ENCODE results near the gene MRPL49.

GRCh38 chr11:65134240-65134951, 12.3 kb downstream of the MRPL49 start, which contains the start of gene SYVN1:
- TF ChIP-seq CTCF (conservative IDR thresholded peaks at IDR 0.05; ENCODE audit: low read depth, low read length), result no peak
- no peak for TF ChIP-seq EZH2 (IDR thresholded peaks at IDR 0.05; ENCODE audit: borderline replicate concordance, low read depth, low read length, poor library complexity, severe bottlenecking)

Measured in A673 (cell line).